IMR-90 (cell line): ENCODE measurements around the gene PAQR7. TPM values are rescaled to one million over a fixed set of nuclear protein-coding genes. Genes with fewer than 3 reads are reported as not detected.
A peak's percentile ranks its signal among the peaks of the same experiment; 100 is the strongest.

Experiments used
- ATAC-seq: fragments of 200-7000 bp; cut with Tn5 transposase; 2 replicates; pipeline ENCODE4 v1.9.1; 2020; ENCODE audit warnings: low read depth, mild to moderate bottlenecking, moderate library complexity
- BruUV-seq: library from RNA; stranded (reverse); fragments of 400-500 nt; replicated peaks from 2 replicates; lab custom pipeline; 2021; lab: Mats Ljungman, UMichigan
- CTCF ChIA-PET: fragments of 300-600 bp; formaldehyde crosslinking; extraction: SDS; loops from one replicate; lab custom pipeline; 2021; ENCODE audit warnings: antibody characterized with exemption; lab: Yijun Ruan, JAX
- POLR2A ChIA-PET: fragments of 300-600 bp; sonication (Branson Sonifier 250); formaldehyde crosslinking; loops from one replicate; lab custom pipeline; 2022; ENCODE audit warnings: antibody characterized with exemption; ENCODE audit not compliant: unreplicated experiment; lab: Charles Lee
- DNase-seq: peaks from one replicate; pipeline ENCODE4 v3.0.0; 2013
- H2AFZ ChIP-seq: replicated peaks from 2 replicates; pipeline ENCODE3; 2013; ENCODE audit warnings: low read length, mild to moderate bottlenecking; ENCODE audit not compliant: poor library complexity
- H2AK5ac ChIP-seq: 2 replicates; pipeline ENCODE4 v1.6.1; 2013; ENCODE audit warnings: low read depth, low read length, inconsistent platforms
- H2AK9ac ChIP-seq: replicated peaks from 2 replicates; pipeline ENCODE3; 2013; ENCODE audit warnings: mild to moderate bottlenecking, low read depth, low read length, moderate library complexity; ENCODE audit not compliant: poor library complexity
- H2BK120ac ChIP-seq: 2 replicates; pipeline ENCODE4 v1.6.1; 2013; ENCODE audit warnings: low read depth, low read length, inconsistent platforms
- H2BK15ac ChIP-seq: 3 replicates; pipeline ENCODE4 v1.6.1; 2013; ENCODE audit warnings: low read depth, low read length, inconsistent platforms
- H2BK20ac ChIP-seq: 2 replicates; pipeline ENCODE4 v1.6.1; 2013; ENCODE audit warnings: low read depth, mild to moderate bottlenecking, inconsistent platforms, low read length, moderate library complexity
- H2BK5ac ChIP-seq: 2 replicates; pipeline ENCODE4 v1.6.1; 2013; ENCODE audit warnings: mild to moderate bottlenecking, low read depth, low read length, inconsistent platforms; ENCODE audit not compliant: poor library complexity, severe bottlenecking
- H3K14ac ChIP-seq: replicated peaks from 2 replicates; pipeline ENCODE4 v1.6.1; 2013; ENCODE audit warnings: low read depth, low read length, inconsistent platforms
- H3K18ac ChIP-seq: 2 replicates; pipeline ENCODE4 v1.6.1; 2013; ENCODE audit warnings: low read depth, low read length, control low read depth
- H3K23ac ChIP-seq: 2 replicates; pipeline ENCODE4 v1.6.1; 2013; ENCODE audit warnings: low read depth, low read length, inconsistent platforms
- H3K27ac ChIP-seq: 2 replicates; pipeline ENCODE4 v1.5.1; 2013; ENCODE audit warnings: mild to moderate bottlenecking, control low read depth, low read length; ENCODE audit not compliant: insufficient read depth
- H3K27me3 ChIP-seq: 2 replicates; pipeline ENCODE4 v1.6.1; 2013; ENCODE audit warnings: low read length; ENCODE audit not compliant: control insufficient read depth, insufficient read depth
- H3K36me3 ChIP-seq: 2 replicates; pipeline ENCODE4 v1.6.1; 2013; ENCODE audit warnings: low read length, mixed read lengths; ENCODE audit not compliant: control insufficient read depth, insufficient read depth
- H3K4ac ChIP-seq: 2 replicates; pipeline ENCODE4 v1.6.1; 2013; ENCODE audit warnings: low read depth, low read length, inconsistent platforms
- H3K4me1 ChIP-seq: 2 replicates; pipeline ENCODE4 v1.6.1; 2013; ENCODE audit warnings: low read length, mixed read lengths; ENCODE audit not compliant: control insufficient read depth, insufficient read depth
- H3K4me2 ChIP-seq: 2 replicates; pipeline ENCODE4 v1.6.1; 2013; ENCODE audit warnings: low read depth, mild to moderate bottlenecking, control low read depth, low read length, moderate library complexity
- H3K4me3 ChIP-seq: 2 replicates; pipeline ENCODE4 v1.5.1; 2013; ENCODE audit warnings: low read depth, mild to moderate bottlenecking, control low read depth, low read length, moderate library complexity; ENCODE audit not compliant: insufficient read depth
- H3K56ac ChIP-seq: 2 replicates; pipeline ENCODE4 v1.6.1; 2013; ENCODE audit warnings: low read length, inconsistent platforms; ENCODE audit not compliant: insufficient read depth; ENCODE audit errors: extremely low read depth
- H3K79me1 ChIP-seq, 2 experiments: 2 replicates each; pipeline ENCODE4 v1.6.1; 2013; ENCODE audit warnings: low read length in 2 of 2, inconsistent platforms in 1 of 2, low read depth in 1 of 2
- H3K9ac ChIP-seq: 2 replicates; pipeline ENCODE4 v1.6.1; 2013; ENCODE audit warnings: low read depth, low read length, control low read depth
- H3K9me1 ChIP-seq: 2 replicates; pipeline ENCODE4 v1.6.1; 2013; ENCODE audit warnings: low read length, inconsistent platforms; ENCODE audit not compliant: insufficient read depth
- H3K9me3 ChIP-seq: 2 replicates; pipeline ENCODE4 v1.6.1; 2013; ENCODE audit warnings: low read length; ENCODE audit not compliant: control insufficient read depth, insufficient read depth
- H4K20me1 ChIP-seq: 2 replicates; pipeline ENCODE4 v1.6.1; 2013; ENCODE audit warnings: low read length, inconsistent platforms; ENCODE audit not compliant: insufficient read depth
- H4K5ac ChIP-seq: 2 replicates; pipeline ENCODE4 v1.6.1; 2013; ENCODE audit warnings: mild to moderate bottlenecking, low read depth, low read length, control low read depth
- H4K8ac ChIP-seq, 2 experiments: 2 replicates each; pipeline ENCODE4 v1.6.1; 2013; ENCODE audit warnings: low read depth in 2 of 2, low read length in 2 of 2, control low read depth in 1 of 2, inconsistent platforms in 1 of 2
- H4K91ac ChIP-seq: 2 replicates; pipeline ENCODE4 v1.6.1; 2013; ENCODE audit warnings: low read depth, low read length, inconsistent platforms; ENCODE audit not compliant: insufficient read depth
- BHLHE40 ChIP-seq: fragments of 150-350 bp; IDR thresholded peaks from 2 replicates; pipeline ENCODE4 v1.6.1; 2016; ENCODE audit warnings: mild to moderate bottlenecking, low read depth, low read length
- CEBPB ChIP-seq: IDR thresholded peaks from 2 replicates; pipeline ENCODE4 v1.6.1; 2012; ENCODE audit warnings: low read depth, low read length, improper control_type of control experiment
- FOS ChIP-seq: fragments of 150-350 bp; IDR thresholded peaks from 2 replicates; pipeline ENCODE4 v1.6.1; 2016; ENCODE audit warnings: low read depth, low read length
- MAZ ChIP-seq: IDR thresholded peaks from 2 replicates; pipeline ENCODE4 v1.6.1; 2012; ENCODE audit warnings: low read depth, mild to moderate bottlenecking, low read length, improper control_type of control experiment, moderate library complexity, borderline replicate concordance
- NFE2L2 ChIP-seq: fragments of 150-350 bp; IDR thresholded peaks from 2 replicates; pipeline ENCODE4 v1.6.1; 2016; ENCODE audit warnings: low read depth, mild to moderate bottlenecking, low read length
- WGBS, 2 experiments: methylation state at CpG; one replicate each; pipeline versions ENCODE4 v1.1.5 to v1.1.7; 2013; ENCODE audit warnings: missing lambda C conversion rate in 2 of 2; ENCODE audit not compliant: insufficient read length in 1 of 2; ENCODE audit errors: extremely low coverage in 2 of 2; 5-methylcytosine and 5-hydroxymethylcytosine counted together
- dilution Hi-C: fragments of 300-500 bp; cut with HindIII; formaldehyde crosslinking; loops from one replicate; pipeline ENCODE4 v1.14.3; 2018; ENCODE audit warnings: low sequenced_read_pairs; ENCODE audit not compliant: unreplicated experiment
- in situ Hi-C: fragments of 300-500 bp; cut with MboI; formaldehyde crosslinking; loops from 3 replicates; pipeline ENCODE4 v1.14.3; 2019; ENCODE audit warnings: low sequenced_read_pairs, inconsistent platforms, mixed read lengths
- intact Hi-C: fragments of 100-400 bp; cut with micrococcal nuclease; formaldehyde crosslinking; loops from 2 replicates; pipeline ENCODE4 v1.10.0; 2022
- polyA plus RNA-seq, 3 experiments: library from polyadenylated mRNA; depleted of rRNA; stranded (reverse); fragments of >200 nt; gene quantifications; 2 replicates each; pipeline ENCODE4 v1.2.3, GENCODE V29; 2012; ENCODE audit warnings: low replicate concordance in 1 of 3
- total RNA-seq: library from RNA; depleted of rRNA; stranded (reverse); fragments of >200 nt; gene quantifications from 2 replicates; pipeline ENCODE4 v1.2.3, GENCODE V29; 2012
- TF ChIP-seq, protein P1 (sequence below): fragments of 150-350 bp; IDR thresholded peaks from 2 replicates; pipeline ENCODE4 v1.6.1; 2016; ENCODE audit warnings: low read depth, mild to moderate bottlenecking, low read length, moderate library complexity, borderline replicate concordance
- TF ChIP-seq, protein P2 (sequence below): fragments of 150-350 bp; IDR thresholded peaks from 2 replicates; pipeline ENCODE4 v1.6.1; 2017; ENCODE audit warnings: mild to moderate bottlenecking, antibody characterized with exemption, low read length, low read depth

Gene PAQR7
- total and polyA plus RNA-seq, 2 of the 4 experiments (the other 2 are of a cell fraction) = 9.0 to 12.9 TPM

DNA sequence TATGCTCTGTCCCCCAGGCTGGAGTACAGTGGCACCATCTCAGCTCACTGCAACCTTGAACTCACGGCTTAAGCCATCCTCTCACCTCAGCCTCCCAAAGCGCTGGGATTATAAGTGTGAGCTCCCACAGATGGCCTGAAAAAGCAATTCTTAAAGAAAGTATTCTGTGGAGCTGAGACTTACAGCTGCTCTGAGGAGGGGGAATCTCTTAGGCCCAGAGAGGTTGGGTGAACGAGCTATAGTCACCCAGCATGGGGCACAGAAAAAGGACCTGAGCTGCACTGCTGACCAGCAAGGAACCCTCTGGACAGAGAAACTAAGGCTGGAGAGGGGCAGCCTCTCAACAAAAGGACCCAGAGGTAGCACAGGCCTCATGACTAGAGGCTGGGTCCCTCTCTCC lies 1.3 kb downstream of the PAQR7 start:
- H2AK5ac ChIP-seq = peak overlapping the region; percentile 7
- H3K27ac ChIP-seq = peak overlapping the region; percentile 55
- H3K4me2 ChIP-seq = peak overlapping the region; percentile 97
- 88% methylated on average over 1 of the region's 3 CpGs; no CpG with 5 or more reads in 1 of the 2 experiments for WGBS, 2 experiments
- peaks cover 18% of the 10 kb centered on the region for H3K4me1 ChIP-seq
- H3K4me3 ChIP-seq = peak overlapping the region; percentile 54
- in situ Hi-C loops = no loop called here
- DNase-seq (no peak), ATAC-seq (no peak)
- peak overlapping the region; percentile 88; the same call in 1 of the 2 replicates for H4K91ac ChIP-seq
- H4K5ac ChIP-seq = no peak overlapping the region
- POLR2A ChIA-PET = interaction anchor here (0.8 kb wide), 1 partner anchor 12 kb away, joined by 4 read pairs; no protein-coding TSS in a partner anchor
- peaks cover 5% of the 10 kb centered on the region; the same call in 1 of the 2 replicates for H3K9me1 ChIP-seq
- H2BK20ac ChIP-seq = no peak overlapping the region
- H3K23ac ChIP-seq = peak overlapping the region; percentile 99; the same call in 1 of the 2 replicates
- peaks cover 12% of the 10 kb centered on the region for H3K36me3 ChIP-seq
- peak overlapping the region; percentile 80 for H3K9ac ChIP-seq
- H2BK5ac ChIP-seq = peak overlapping the region; percentile 7
- H4K20me1 ChIP-seq = 0 out of 2 replicates have a peak, but pooled peaks cover 3% of the 10 kb centered on the region
- H2AFZ ChIP-seq = peak overlapping the region; percentile 96
- no peak overlapping the region; the same call in 1 of the 2 replicates for H3K18ac ChIP-seq
- dilution Hi-C loops = no loop called here
- CTCF ChIA-PET = interaction anchor here (0.6 kb wide), 1 partner anchor 242 kb away, joined by 3 read pairs; no protein-coding TSS in a partner anchor
- H3K79me1 ChIP-seq = peaks cover 40 to 42% of the 10 kb centered on the region in 2 experiments
- H4K8ac ChIP-seq = peak overlapping the region; percentile 87 to 98; a peak in 2 of 4 replicates
- H3K9me3 ChIP-seq = no peaks in the 10 kb centered on the region
- TF ChIP-seq, protein P1, sequence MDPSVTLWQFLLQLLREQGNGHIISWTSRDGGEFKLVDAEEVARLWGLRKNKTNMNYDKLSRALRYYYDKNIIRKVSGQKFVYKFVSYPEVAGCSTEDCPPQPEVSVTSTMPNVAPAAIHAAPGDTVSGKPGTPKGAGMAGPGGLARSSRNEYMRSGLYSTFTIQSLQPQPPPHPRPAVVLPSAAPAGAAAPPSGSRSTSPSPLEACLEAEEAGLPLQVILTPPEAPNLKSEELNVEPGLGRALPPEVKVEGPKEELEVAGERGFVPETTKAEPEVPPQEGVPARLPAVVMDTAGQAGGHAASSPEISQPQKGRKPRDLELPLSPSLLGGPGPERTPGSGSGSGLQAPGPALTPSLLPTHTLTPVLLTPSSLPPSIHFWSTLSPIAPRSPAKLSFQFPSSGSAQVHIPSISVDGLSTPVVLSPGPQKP = no peak
- TF ChIP-seq BHLHE40 = no peak
- TF ChIP-seq, protein P2, sequence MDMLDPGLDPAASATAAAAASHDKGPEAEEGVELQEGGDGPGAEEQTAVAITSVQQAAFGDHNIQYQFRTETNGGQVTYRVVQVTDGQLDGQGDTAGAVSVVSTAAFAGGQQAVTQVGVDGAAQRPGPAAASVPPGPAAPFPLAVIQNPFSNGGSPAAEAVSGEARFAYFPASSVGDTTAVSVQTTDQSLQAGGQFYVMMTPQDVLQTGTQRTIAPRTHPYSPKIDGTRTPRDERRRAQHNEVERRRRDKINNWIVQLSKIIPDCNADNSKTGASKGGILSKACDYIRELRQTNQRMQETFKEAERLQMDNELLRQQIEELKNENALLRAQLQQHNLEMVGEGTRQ = no peak
- no peak for TF ChIP-seq CEBPB
- no peak for TF ChIP-seq NFE2L2
- no peak for TF ChIP-seq FOS
- TF ChIP-seq MAZ = no peak
- no peak overlapping the region for H3K56ac ChIP-seq
- no peak overlapping the region for H2BK15ac ChIP-seq
- no peaks in the 10 kb centered on the region for H3K27me3 ChIP-seq
- peak overlapping the region; percentile 97 for H3K14ac ChIP-seq
- H3K4ac ChIP-seq = peak overlapping the region; percentile 95
- H2AK9ac ChIP-seq = peak overlapping the region; percentile 98
- intact Hi-C loops = no loop called here
- H2BK120ac ChIP-seq = no peak overlapping the region
- no TSS peak for BruUV-seq
